H1 (cell line): ENCODE data around the gene MMP25. TPM values are rescaled to one million over a fixed set of nuclear protein-coding genes. Genes with fewer than 3 reads are reported as not detected.

Experiments
- BRCA1 ChIP-seq: IDR thresholded peaks from 2 replicates; pipeline ENCODE4 v1.6.1; 2012; ENCODE audit warnings: low read depth, low read length, improper control_type of control experiment
- CTBP2 ChIP-seq: IDR thresholded peaks from 2 replicates; pipeline ENCODE4 v1.7.0; 2011; ENCODE audit warnings: borderline replicate concordance, mild to moderate bottlenecking, moderate library complexity, mixed read lengths, low read length; ENCODE audit not compliant: insufficient read depth, insufficient read length
- HDAC6 ChIP-seq: IDR thresholded peaks from one replicate; pipeline ENCODE4 v1.7.1; 2012; ENCODE audit warnings: low read depth, mild to moderate bottlenecking, inconsistent platforms, low read length, moderate library complexity
- KDM4A ChIP-seq: IDR thresholded peaks from one replicate; pipeline ENCODE4 v1.7.1; 2012; ENCODE audit warnings: low read depth, mild to moderate bottlenecking, moderate library complexity, low read length, inconsistent platforms; ENCODE audit not compliant: severe bottlenecking
- PHF8 ChIP-seq: fragments of 200-600 bp; sonication (generic); conservative IDR thresholded peaks from 2 replicates; pipeline ENCODE4 v1.7.1; 2012; ENCODE audit warnings: low read depth, mild to moderate bottlenecking, inconsistent platforms, low read length, moderate library complexity
- polyA plus RNA-seq, 7 experiments: library from polyadenylated mRNA; depleted of rRNA in 3 of 7; stranded (reverse) in 5 of 7; unstranded in 2 of 7; fragments of >200 nt in 5 of 7; fragments of 200-250 nt in 2 of 7; gene quantifications; 1 replicate in 5 of 7; 2 replicates in 1 of 7; 4 replicates in 1 of 7; pipeline versions ENCODE4 v1.2.1 to v1.2.3, GENCODE V29; 2011 to 2013; ENCODE audit warnings: missing spikeins in 2 of 7, mixed read lengths in 2 of 7
- total RNA-seq: library from RNA; stranded (reverse); fragmentation: NEBNext Ultra II Directional; extraction: Animal tissue kit (Norgen Biotek cat#: 25700); gene quantifications from 2 replicates; pipeline ENCODE4 v1.2.1, GENCODE V29; 2021
- TF ChIP-seq, protein P1 (sequence below), 3 experiments: IDR thresholded peaks; 1 replicate in 2 of 3; 2 replicates in 1 of 3; pipeline versions ENCODE4 v1.5.1 to v1.6.1; 2011; ENCODE audit warnings: low read length in 3 of 3, mild to moderate bottlenecking in 3 of 3, inconsistent platforms in 2 of 3, low read depth in 1 of 3, moderate library complexity in 1 of 3; ENCODE audit not compliant: insufficient read depth in 1 of 3; ENCODE audit errors: control extremely low read depth in 1 of 3

Gene MMP25
- total and polyA plus RNA-seq, 2 of the 8 experiments (the other 6 are each of a cell fraction or from before 2014, with no cell fraction given), result 7.7 to 26.7 TPM

DNA sequence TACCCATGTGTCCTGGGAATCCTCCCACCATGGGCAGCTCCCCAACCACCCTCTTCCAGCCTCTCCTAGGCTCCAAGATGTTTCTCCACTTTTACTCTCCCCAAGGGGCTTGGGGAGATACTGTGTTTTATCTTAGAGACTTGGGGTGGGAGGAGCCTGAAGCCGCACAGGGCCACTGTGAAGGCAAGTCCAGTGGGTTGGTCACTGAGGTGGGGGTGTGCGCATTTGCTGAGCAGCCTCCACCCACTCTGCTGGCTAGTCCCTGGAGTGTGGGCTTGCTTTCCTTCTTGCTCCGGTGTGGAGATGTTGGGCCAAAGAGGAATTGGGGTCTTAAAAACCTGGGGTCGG, 37.7 kb upstream of the MMP25 start (continued):
- TF ChIP-seq, protein P1, sequence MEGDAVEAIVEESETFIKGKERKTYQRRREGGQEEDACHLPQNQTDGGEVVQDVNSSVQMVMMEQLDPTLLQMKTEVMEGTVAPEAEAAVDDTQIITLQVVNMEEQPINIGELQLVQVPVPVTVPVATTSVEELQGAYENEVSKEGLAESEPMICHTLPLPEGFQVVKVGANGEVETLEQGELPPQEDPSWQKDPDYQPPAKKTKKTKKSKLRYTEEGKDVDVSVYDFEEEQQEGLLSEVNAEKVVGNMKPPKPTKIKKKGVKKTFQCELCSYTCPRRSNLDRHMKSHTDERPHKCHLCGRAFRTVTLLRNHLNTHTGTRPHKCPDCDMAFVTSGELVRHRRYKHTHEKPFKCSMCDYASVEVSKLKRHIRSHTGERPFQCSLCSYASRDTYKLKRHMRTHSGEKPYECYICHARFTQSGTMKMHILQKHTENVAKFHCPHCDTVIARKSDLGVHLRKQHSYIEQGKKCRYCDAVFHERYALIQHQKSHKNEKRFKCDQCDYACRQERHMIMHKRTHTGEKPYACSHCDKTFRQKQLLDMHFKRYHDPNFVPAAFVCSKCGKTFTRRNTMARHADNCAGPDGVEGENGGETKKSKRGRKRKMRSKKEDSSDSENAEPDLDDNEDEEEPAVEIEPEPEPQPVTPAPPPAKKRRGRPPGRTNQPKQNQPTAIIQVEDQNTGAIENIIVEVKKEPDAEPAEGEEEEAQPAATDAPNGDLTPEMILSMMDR (IDR thresholded peaks at IDR 0.05; ENCODE audit: control extremely low read depth in 1 of 3, insufficient read depth in 1 of 3, low read depth in 1 of 3, low read length in 3 of 3), result no peak
- no peak for TF ChIP-seq PHF8
- TF ChIP-seq CTBP2, result peak; percentile 13
- no peak for TF ChIP-seq HDAC6
- no peak for TF ChIP-seq KDM4A
- no peak for TF ChIP-seq BRCA1
